CD14-positive monocyte (primary cell): ENCODE data around the gene MAP7. TPM values are rescaled to one million over a fixed set of nuclear protein-coding genes. Genes with fewer than 3 reads are reported as not detected.

Source experiments
- DNase-seq, 3 donors: peaks; one replicate each; pipeline ENCODE4 v3.0.0-alpha.2; 2011 to 2022
- H2AFZ ChIP-seq: 2 replicates; pipeline ENCODE4 v1.6.0; 2012; ENCODE audit warnings: mild to moderate bottlenecking, low read depth, low read length, inconsistent platforms; ENCODE audit not compliant: insufficient read depth, poor library complexity, severe bottlenecking
- H3K27ac ChIP-seq, 2 donors: 1 replicate in 1 of 2; 2 replicates in 1 of 2; pipeline ENCODE4 v1.5.1; 2012 to 2013; ENCODE audit warnings: low read length in 2 of 2, control low read depth in 1 of 2, inconsistent platforms in 1 of 2, low read depth in 1 of 2, mild to moderate bottlenecking in 1 of 2
- H3K27me3 ChIP-seq, 2 donors: one replicate each; pipeline versions ENCODE4 v1.6.0 to v1.6.1; 2011 to 2013; ENCODE audit warnings: low read length in 2 of 2; ENCODE audit not compliant: control insufficient read depth in 2 of 2, insufficient read depth in 2 of 2
- H3K36me3 ChIP-seq, 2 donors: replicated peaks in 1 of 2; 1 replicate in 1 of 2; 2 replicates in 1 of 2; pipeline versions ENCODE4 v1.5.1 to v1.6.1; 2012 to 2013; ENCODE audit warnings: low read length in 2 of 2, control low read depth in 1 of 2, inconsistent platforms in 1 of 2, mild to moderate bottlenecking in 1 of 2; ENCODE audit not compliant: insufficient read depth in 2 of 2, control insufficient read depth in 1 of 2
- H3K4me1 ChIP-seq, 2 donors: 1 replicate in 1 of 2; 2 replicates in 1 of 2; pipeline versions ENCODE4 v1.5.1 to v1.6.1; 2012 to 2013; ENCODE audit warnings: low read length in 2 of 2, control low read depth in 1 of 2, inconsistent platforms in 1 of 2, mild to moderate bottlenecking in 1 of 2, moderate library complexity in 1 of 2; ENCODE audit not compliant: insufficient read depth in 2 of 2, control insufficient read depth in 1 of 2
- H3K4me2 ChIP-seq: replicated peaks from 2 replicates; pipeline ENCODE3; 2012; ENCODE audit warnings: low read length, moderate library complexity, mild to moderate bottlenecking; ENCODE audit not compliant: poor library complexity, severe bottlenecking; ENCODE audit errors: extremely low read depth
- H3K4me3 ChIP-seq, 3 experiments: fragments of 200-600 bp in 1 of 3; sonication (generic) in 1 of 3; replicated peaks in 1 of 3; 1 replicate in 2 of 3; 2 replicates in 1 of 3; pipeline ENCODE4 v1.5.1; 2011 to 2013; ENCODE audit warnings: low read length in 3 of 3, mild to moderate bottlenecking in 3 of 3, control low read depth in 2 of 3, low read depth in 2 of 3, inconsistent platforms in 1 of 3, moderate library complexity in 1 of 3
- H3K79me2 ChIP-seq: 2 replicates; pipeline ENCODE4 v1.6.0; 2012; ENCODE audit warnings: mild to moderate bottlenecking, control low read depth, inconsistent platforms, low read length, moderate library complexity; ENCODE audit not compliant: insufficient read depth
- H3K9ac ChIP-seq: 2 replicates; pipeline ENCODE4 v1.6.0; 2017; ENCODE audit warnings: low read length, mild to moderate bottlenecking; ENCODE audit not compliant: insufficient read depth, poor library complexity, severe bottlenecking
- H3K9me3 ChIP-seq, 2 donors: replicated peaks in 1 of 2; 1 replicate in 1 of 2; 2 replicates in 1 of 2; pipeline versions ENCODE4 v1.5.1 to v1.6.1; 2012 to 2013; ENCODE audit warnings: low read length in 2 of 2, control low read depth in 1 of 2; ENCODE audit not compliant: control insufficient read depth in 1 of 2, insufficient read depth in 1 of 2
- H4K20me1 ChIP-seq: 2 replicates; pipeline ENCODE4 v1.6.0; 2012; ENCODE audit warnings: mild to moderate bottlenecking, low read length, control low read depth, moderate library complexity; ENCODE audit not compliant: insufficient read depth
- H3K27ac Mint-ChIP-seq, 7 donors: one replicate each; pipeline ENCODE4 v1.8.0; 2020; ENCODE audit warnings: mild to moderate bottlenecking in 7 of 7, mixed read lengths in 7 of 7, moderate library complexity in 6 of 7, inconsistent platforms in 2 of 7
- H3K27me3 Mint-ChIP-seq, 3 donors: one replicate each; pipeline ENCODE4 v1.8.0; 2021 to 2022; ENCODE audit warnings: low read depth in 3 of 3, mild to moderate bottlenecking in 3 of 3, mixed read lengths in 3 of 3, moderate library complexity in 3 of 3, inconsistent platforms in 1 of 3
- H3K36me3 Mint-ChIP-seq, 2 donors: one replicate each; pipeline ENCODE4 v1.8.0; 2020; ENCODE audit warnings: mixed read lengths in 2 of 2, inconsistent platforms in 1 of 2, mild to moderate bottlenecking in 1 of 2
- H3K4me1 Mint-ChIP-seq: one replicate; pipeline ENCODE4 v1.8.0; 2020; ENCODE audit warnings: mild to moderate bottlenecking, mixed read lengths
- H3K4me3 Mint-ChIP-seq, 2 donors: one replicate each; pipeline ENCODE4 v1.8.0; 2020; ENCODE audit warnings: mild to moderate bottlenecking in 2 of 2, mixed read lengths in 2 of 2, moderate library complexity in 1 of 2
- H3K9me3 Mint-ChIP-seq, 7 donors: one replicate each; pipeline ENCODE4 v1.8.0; 2020 to 2022; ENCODE audit warnings: mixed read lengths in 7 of 7, mild to moderate bottlenecking in 6 of 7, moderate library complexity in 6 of 7, inconsistent platforms in 2 of 7
- WGBS: methylation state at CpG from one replicate; pipeline ENCODE4 v1.1.5; 2013; ENCODE audit warnings: missing lambda C conversion rate; ENCODE audit not compliant: insufficient coverage; 5-methylcytosine and 5-hydroxymethylcytosine counted together
- intact Hi-C, 2 donors: fragments of 100-400 bp; cut with micrococcal nuclease; formaldehyde crosslinking; loops; one replicate each; pipeline versions ENCODE4 v1.15.0 to v1.15.1; 2023
- polyA plus RNA-seq, 3 donors: library from polyadenylated mRNA; depleted of rRNA in 1 of 3; unstranded in 2 of 3; stranded (reverse) in 1 of 3; fragments of 300-500 nt in 2 of 3; fragments of >200 nt in 1 of 3; fragmentation: Illumina TruSeq in 2 of 3; gene quantifications; 1 replicate in 2 of 3; 2 replicates in 1 of 3; pipeline ENCODE4 v1.2.3, GENCODE V29; 2012 to 2021
- small RNA-seq: library from RNA; depleted of rRNA; stranded (forward); fragments of <200 nt; gene quantifications from one replicate; pipeline ENCODE3, GENCODE V24; 2012; ENCODE audit warnings: low read depth; ENCODE audit not compliant: insufficient read length
- TF ChIP-seq, protein P1 (sequence below): fragments of 200-600 bp; IDR thresholded peaks from one replicate; pipeline ENCODE4 v1.8.0; 2022; ENCODE audit warnings: antibody characterized with exemption, mild to moderate bottlenecking

MAP7 gene
- polyA plus RNA-seq, 3 donors, result 0.67 to 1.6 (median 1.2) TPM

DNA sequence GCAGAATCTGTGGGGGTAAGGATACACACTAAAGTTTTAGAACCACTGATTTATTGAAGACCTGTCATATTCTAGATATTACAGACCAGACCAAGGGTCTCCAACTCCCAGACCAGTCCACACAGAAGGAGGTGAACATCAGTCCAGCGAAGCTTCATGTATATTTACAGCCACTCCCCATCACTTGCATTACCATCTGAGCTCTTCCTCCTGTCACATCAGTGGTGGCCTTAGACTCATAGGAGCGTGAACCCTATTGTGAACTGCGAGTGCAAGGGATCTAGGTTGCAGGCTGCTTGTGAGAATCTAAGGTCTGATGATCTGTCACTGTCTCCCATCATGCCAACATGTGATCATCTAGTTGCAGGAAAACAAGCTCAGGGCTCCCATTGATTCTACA lies 255.6 kb downstream of the MAP7 start:
- Mint-ChIP-seq H3K4me1 (peaks cover 11% of the 10 kb centered on the region), H3K9me3 (peaks cover 0 to 2% (median 0%) of the 10 kb centered on the region in 7 donors), H3K36me3 (no peaks in the 10 kb centered on the region), H3K27me3 (peaks cover 0 to 3% (median 1%) of the 10 kb centered on the region in 3 donors), H3K27ac (peak overlapping the region in 1 of 7 donors; percentile 51), H3K4me3 (no peak overlapping the region)
- no peak overlapping the region for H3K4me3 ChIP-seq
- DNase-seq, result no peak
- no peak overlapping the region for H3K27ac ChIP-seq
- H3K9me3 ChIP-seq, result no peaks in the 10 kb centered on the region
- no peaks in the 10 kb centered on the region for H3K79me2 ChIP-seq
- no peak overlapping the region for H2AFZ ChIP-seq
- H4K20me1 ChIP-seq, result no peaks in the 10 kb centered on the region
- TF ChIP-seq, protein P1, sequence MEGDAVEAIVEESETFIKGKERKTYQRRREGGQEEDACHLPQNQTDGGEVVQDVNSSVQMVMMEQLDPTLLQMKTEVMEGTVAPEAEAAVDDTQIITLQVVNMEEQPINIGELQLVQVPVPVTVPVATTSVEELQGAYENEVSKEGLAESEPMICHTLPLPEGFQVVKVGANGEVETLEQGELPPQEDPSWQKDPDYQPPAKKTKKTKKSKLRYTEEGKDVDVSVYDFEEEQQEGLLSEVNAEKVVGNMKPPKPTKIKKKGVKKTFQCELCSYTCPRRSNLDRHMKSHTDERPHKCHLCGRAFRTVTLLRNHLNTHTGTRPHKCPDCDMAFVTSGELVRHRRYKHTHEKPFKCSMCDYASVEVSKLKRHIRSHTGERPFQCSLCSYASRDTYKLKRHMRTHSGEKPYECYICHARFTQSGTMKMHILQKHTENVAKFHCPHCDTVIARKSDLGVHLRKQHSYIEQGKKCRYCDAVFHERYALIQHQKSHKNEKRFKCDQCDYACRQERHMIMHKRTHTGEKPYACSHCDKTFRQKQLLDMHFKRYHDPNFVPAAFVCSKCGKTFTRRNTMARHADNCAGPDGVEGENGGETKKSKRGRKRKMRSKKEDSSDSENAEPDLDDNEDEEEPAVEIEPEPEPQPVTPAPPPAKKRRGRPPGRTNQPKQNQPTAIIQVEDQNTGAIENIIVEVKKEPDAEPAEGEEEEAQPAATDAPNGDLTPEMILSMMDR, result no peak
- peaks cover 11 to 17% of the 10 kb centered on the region in 2 donors for H3K4me1 ChIP-seq
- intact Hi-C loops, result no loop called here
- no peaks in the 10 kb centered on the region for H3K27me3 ChIP-seq
- H3K4me2 ChIP-seq, result no peak overlapping the region
- no peaks in the 10 kb centered on the region for H3K36me3 ChIP-seq
- no peak overlapping the region for H3K9ac ChIP-seq
- WGBS, result 100% methylated on average over 1 of the region's 3 CpGs

Small RNA genes lying within 50 kb of the gene (small RNA-seq; reads per million reads assigned to genes)
- gene AL023284.1, result not detected
- gene NDUFS5P1, result not detected

Other genes with a start within 250 kb of the MAP7 start
- gene MAP3K5, start 242.1 kb upstream of the MAP7 start, polyA plus RNA-seq, result 10 to 100 TPM in 2 of 3 donors, 1 to 10 TPM in 1; 9.6 to 12.0 (median 11.1) TPM